HepG2 (cell line): Measurements from ENCODE around the gene LRP5. TPM values are rescaled to one million over a fixed set of nuclear protein-coding genes. Genes with fewer than 3 reads are reported as not detected.

ENCODE experiments used
- CENPBD1 ChIP-seq: sonication (generic); formaldehyde crosslinking; IDR thresholded peaks from 2 replicates; pipeline ENCODE4 v1.8.0; 2022; ENCODE audit warnings: missing genetic modification reagents, low read depth, mild to moderate bottlenecking, borderline replicate concordance
- ERF ChIP-seq: IDR thresholded peaks from 2 replicates; pipeline ENCODE4 v1.6.1; 2018; ENCODE audit warnings: missing biosample characterization, missing genetic modification reagents
- HHEX ChIP-seq: IDR thresholded peaks from 2 replicates; pipeline ENCODE4 v1.6.1; 2016; ENCODE audit warnings: control low read depth
- HOXD1 ChIP-seq: sonication (generic); formaldehyde crosslinking; IDR thresholded peaks from 2 replicates; pipeline ENCODE4 v1.5.0; 2020; ENCODE audit warnings: missing genetic modification reagents
- LBX2 ChIP-seq: sonication (generic); formaldehyde crosslinking; IDR thresholded peaks from 2 replicates; pipeline ENCODE4 v1.5.0; 2020; ENCODE audit warnings: missing genetic modification reagents, mild to moderate bottlenecking, borderline replicate concordance
- NFKB2 ChIP-seq: sonication (generic); formaldehyde crosslinking; IDR thresholded peaks from 2 replicates; pipeline ENCODE4 v1.4.0; 2020; ENCODE audit warnings: missing genetic modification reagents, borderline replicate concordance
- SMC3 ChIP-seq: IDR thresholded peaks from 2 replicates; pipeline ENCODE4 v1.6.1; 2011; ENCODE audit warnings: low read length, improper control_type of control experiment
- SP140L ChIP-seq: sonication (generic); formaldehyde crosslinking; IDR thresholded peaks from 2 replicates; pipeline ENCODE4 v1.4.0; 2020; ENCODE audit warnings: missing genetic modification reagents, borderline replicate concordance
- STAT6 ChIP-seq: sonication (generic); formaldehyde crosslinking; IDR thresholded peaks from 2 replicates; pipeline ENCODE4 v1.4.0; 2020; ENCODE audit warnings: missing genetic modification reagents, mild to moderate bottlenecking, borderline replicate concordance
- TFAP4 ChIP-seq: sonication (generic); IDR thresholded peaks from 2 replicates; pipeline ENCODE4 v1.6.1; 2016; ENCODE audit warnings: low read depth, borderline replicate concordance
- TRIM24 ChIP-seq: sonication (generic); formaldehyde crosslinking; IDR thresholded peaks from 2 replicates; pipeline ENCODE4 v1.8.0; 2022; ENCODE audit warnings: mild to moderate bottlenecking, missing genetic modification reagents
- ZHX2 ChIP-seq, 2 experiments: sonication (generic) in 1 of 2; formaldehyde crosslinking in 1 of 2; IDR thresholded peaks; 2 replicates each; pipeline versions ENCODE4 v1.6.1 to v1.9.0; 2014 to 2022; ENCODE audit warnings: antibody characterized with exemption in 1 of 2, borderline replicate concordance in 1 of 2, inconsistent platforms in 1 of 2, low read depth in 1 of 2, missing genetic modification reagents in 1 of 2
- ZNF670 ChIP-seq: sonication (generic); formaldehyde crosslinking; IDR thresholded peaks from 2 replicates; pipeline ENCODE4 v1.8.0; 2022; ENCODE audit warnings: mild to moderate bottlenecking, missing genetic modification reagents, borderline replicate concordance
- ZNF703 ChIP-seq: sonication (generic); formaldehyde crosslinking; IDR thresholded peaks from 2 replicates; pipeline ENCODE4 v1.5.1; 2020; ENCODE audit warnings: missing genetic modification reagents, mild to moderate bottlenecking, moderate library complexity, borderline replicate concordance
- ZNF75D ChIP-seq: sonication (generic); formaldehyde crosslinking; IDR thresholded peaks from 2 replicates; pipeline ENCODE4 v1.8.1; 2023; ENCODE audit warnings: missing genetic modification reagents, mild to moderate bottlenecking, borderline replicate concordance
- polyA plus RNA-seq, 8 experiments: library from polyadenylated mRNA; depleted of rRNA in 3 of 8; stranded (reverse) in 7 of 8; unstranded in 1 of 8; fragments of >200 nt; fragmentation: Illumina TruSeq in 4 of 8; extraction: Trizol in 4 of 8; gene quantifications; 2 replicates each; pipeline versions ENCODE4 v1.2.1 to v1.2.3, GENCODE V29; 2011 to 2016; ENCODE audit warnings: low read depth in 4 of 8, missing spikeins in 1 of 8, mixed read lengths in 1 of 8; ENCODE audit not compliant: insufficient read depth in 1 of 8
- total RNA-seq, 5 experiments: library from RNA; depleted of rRNA; stranded (reverse); fragments of >200 nt; fragmentation: Illumina TruSeq; extraction: Trizol; gene quantifications; 2 replicates each; pipeline ENCODE4 v1.2.3, GENCODE V29; 2016; ENCODE audit warnings: low read depth in 1 of 5

LRP5 gene
- total and polyA plus RNA-seq, 2 of the 13 experiments (the other 11 are each of a cell fraction or from before 2014, with no cell fraction given) = 40.4 to 64.0 TPM

GRCh38 chr11:68297812-68298658, 14.4 kb upstream of the LRP5 start (continued):
- TF ChIP-seq ZHX2 (IDR thresholded peaks at IDR 0.05; ENCODE audit: low read depth) (0 out of 2 replicates have a peak, but pooled peaks have one; percentile 74), ZHX2 (CRISPR knock-in tag; IDR thresholded peaks at IDR 0.05; ENCODE audit: borderline replicate concordance) (peak; percentile 79; the same call in 1 of the 2 replicates), CENPBD1 (CRISPR knock-in tag) (0 out of 2 replicates have a peak, but pooled peaks have one; percentile 37), NFKB2 (CRISPR knock-in tag) (0 out of 2 replicates have a peak, but pooled peaks have one; percentile 21), HHEX (CRISPR knock-in tag) (peak; percentile 72), ZNF75D (CRISPR knock-in tag) (no peak), STAT6 (CRISPR knock-in tag) (peak; percentile 99), LBX2 (CRISPR knock-in tag) (0 out of 2 replicates have a peak, but pooled peaks have one; percentile 43), TRIM24 (peak; percentile 65; the same call in 1 of the 2 replicates), TFAP4 (peak; percentile 75), HOXD1 (peak; percentile 74), ZNF670 (CRISPR knock-in tag) (peak; percentile 81; the same call in 1 of the 2 replicates), SMC3 (peak; percentile 37; the same call in 1 of the 2 replicates), ZNF703 (CRISPR knock-in tag) (peak; percentile 91), ERF (peak; percentile 96), SP140L (CRISPR knock-in tag) (0 out of 2 replicates have a peak, but pooled peaks have one; percentile 32)
